CD14-positive monocyte (primary cell): ENCODE results near the gene SRRM5. TPM values are rescaled to one million over a fixed set of nuclear protein-coding genes. Genes with fewer than 3 reads are reported as not detected.
A peak's percentile ranks its signal among the peaks of the same experiment; 100 is the strongest.

Experiments used
- DNase-seq, 3 donors: peaks; one replicate each; pipeline ENCODE4 v3.0.0-alpha.2; 2011 to 2022
- H2AFZ ChIP-seq: 2 replicates; pipeline ENCODE4 v1.6.0; 2012; ENCODE audit warnings: mild to moderate bottlenecking, low read depth, low read length, inconsistent platforms; ENCODE audit not compliant: insufficient read depth, poor library complexity, severe bottlenecking
- H3K27ac ChIP-seq, 2 donors: 1 replicate in 1 of 2; 2 replicates in 1 of 2; pipeline ENCODE4 v1.5.1; 2012 to 2013; ENCODE audit warnings: low read length in 2 of 2, control low read depth in 1 of 2, inconsistent platforms in 1 of 2, low read depth in 1 of 2, mild to moderate bottlenecking in 1 of 2
- H3K27me3 ChIP-seq, 2 donors: one replicate each; pipeline versions ENCODE4 v1.6.0 to v1.6.1; 2011 to 2013; ENCODE audit warnings: low read length in 2 of 2; ENCODE audit not compliant: control insufficient read depth in 2 of 2, insufficient read depth in 2 of 2
- H3K36me3 ChIP-seq, 2 donors: replicated peaks in 1 of 2; 1 replicate in 1 of 2; 2 replicates in 1 of 2; pipeline versions ENCODE4 v1.5.1 to v1.6.1; 2012 to 2013; ENCODE audit warnings: low read length in 2 of 2, control low read depth in 1 of 2, inconsistent platforms in 1 of 2, mild to moderate bottlenecking in 1 of 2; ENCODE audit not compliant: insufficient read depth in 2 of 2, control insufficient read depth in 1 of 2
- H3K4me1 ChIP-seq, 2 donors: 1 replicate in 1 of 2; 2 replicates in 1 of 2; pipeline versions ENCODE4 v1.5.1 to v1.6.1; 2012 to 2013; ENCODE audit warnings: low read length in 2 of 2, control low read depth in 1 of 2, inconsistent platforms in 1 of 2, mild to moderate bottlenecking in 1 of 2, moderate library complexity in 1 of 2; ENCODE audit not compliant: insufficient read depth in 2 of 2, control insufficient read depth in 1 of 2
- H3K4me2 ChIP-seq: replicated peaks from 2 replicates; pipeline ENCODE3; 2012; ENCODE audit warnings: low read length, moderate library complexity, mild to moderate bottlenecking; ENCODE audit not compliant: poor library complexity, severe bottlenecking; ENCODE audit errors: extremely low read depth
- H3K4me3 ChIP-seq, 3 experiments: fragments of 200-600 bp in 1 of 3; sonication (generic) in 1 of 3; replicated peaks in 1 of 3; 1 replicate in 2 of 3; 2 replicates in 1 of 3; pipeline ENCODE4 v1.5.1; 2011 to 2013; ENCODE audit warnings: low read length in 3 of 3, mild to moderate bottlenecking in 3 of 3, control low read depth in 2 of 3, low read depth in 2 of 3, inconsistent platforms in 1 of 3, moderate library complexity in 1 of 3
- H3K79me2 ChIP-seq: 2 replicates; pipeline ENCODE4 v1.6.0; 2012; ENCODE audit warnings: mild to moderate bottlenecking, control low read depth, inconsistent platforms, low read length, moderate library complexity; ENCODE audit not compliant: insufficient read depth
- H3K9ac ChIP-seq: 2 replicates; pipeline ENCODE4 v1.6.0; 2017; ENCODE audit warnings: low read length, mild to moderate bottlenecking; ENCODE audit not compliant: insufficient read depth, poor library complexity, severe bottlenecking
- H3K9me3 ChIP-seq, 2 donors: replicated peaks in 1 of 2; 1 replicate in 1 of 2; 2 replicates in 1 of 2; pipeline versions ENCODE4 v1.5.1 to v1.6.1; 2012 to 2013; ENCODE audit warnings: low read length in 2 of 2, control low read depth in 1 of 2; ENCODE audit not compliant: control insufficient read depth in 1 of 2, insufficient read depth in 1 of 2
- H4K20me1 ChIP-seq: 2 replicates; pipeline ENCODE4 v1.6.0; 2012; ENCODE audit warnings: mild to moderate bottlenecking, low read length, control low read depth, moderate library complexity; ENCODE audit not compliant: insufficient read depth
- H3K27ac Mint-ChIP-seq, 7 donors: one replicate each; pipeline ENCODE4 v1.8.0; 2020; ENCODE audit warnings: mild to moderate bottlenecking in 7 of 7, mixed read lengths in 7 of 7, moderate library complexity in 6 of 7, inconsistent platforms in 2 of 7
- H3K27me3 Mint-ChIP-seq, 3 donors: one replicate each; pipeline ENCODE4 v1.8.0; 2021 to 2022; ENCODE audit warnings: low read depth in 3 of 3, mild to moderate bottlenecking in 3 of 3, mixed read lengths in 3 of 3, moderate library complexity in 3 of 3, inconsistent platforms in 1 of 3
- H3K36me3 Mint-ChIP-seq, 2 donors: one replicate each; pipeline ENCODE4 v1.8.0; 2020; ENCODE audit warnings: mixed read lengths in 2 of 2, inconsistent platforms in 1 of 2, mild to moderate bottlenecking in 1 of 2
- H3K4me1 Mint-ChIP-seq: one replicate; pipeline ENCODE4 v1.8.0; 2020; ENCODE audit warnings: mild to moderate bottlenecking, mixed read lengths
- H3K4me3 Mint-ChIP-seq, 2 donors: one replicate each; pipeline ENCODE4 v1.8.0; 2020; ENCODE audit warnings: mild to moderate bottlenecking in 2 of 2, mixed read lengths in 2 of 2, moderate library complexity in 1 of 2
- H3K9me3 Mint-ChIP-seq, 7 donors: one replicate each; pipeline ENCODE4 v1.8.0; 2020 to 2022; ENCODE audit warnings: mixed read lengths in 7 of 7, mild to moderate bottlenecking in 6 of 7, moderate library complexity in 6 of 7, inconsistent platforms in 2 of 7
- WGBS: methylation state at CpG from one replicate; pipeline ENCODE4 v1.1.5; 2013; ENCODE audit warnings: missing lambda C conversion rate; ENCODE audit not compliant: insufficient coverage; 5-methylcytosine and 5-hydroxymethylcytosine counted together
- intact Hi-C, 2 donors: fragments of 100-400 bp; cut with micrococcal nuclease; formaldehyde crosslinking; loops; one replicate each; pipeline versions ENCODE4 v1.15.0 to v1.15.1; 2023
- polyA plus RNA-seq, 3 donors: library from polyadenylated mRNA; depleted of rRNA in 1 of 3; unstranded in 2 of 3; stranded (reverse) in 1 of 3; fragments of 300-500 nt in 2 of 3; fragments of >200 nt in 1 of 3; fragmentation: Illumina TruSeq in 2 of 3; gene quantifications; 1 replicate in 2 of 3; 2 replicates in 1 of 3; pipeline ENCODE4 v1.2.3, GENCODE V29; 2012 to 2021
- TF ChIP-seq, protein P1 (sequence below): fragments of 200-600 bp; IDR thresholded peaks from one replicate; pipeline ENCODE4 v1.8.0; 2022; ENCODE audit warnings: antibody characterized with exemption, mild to moderate bottlenecking

SRRM5 gene
- polyA plus RNA-seq, 3 donors, result 0.36 TPM; not detected in 2

DNA sequence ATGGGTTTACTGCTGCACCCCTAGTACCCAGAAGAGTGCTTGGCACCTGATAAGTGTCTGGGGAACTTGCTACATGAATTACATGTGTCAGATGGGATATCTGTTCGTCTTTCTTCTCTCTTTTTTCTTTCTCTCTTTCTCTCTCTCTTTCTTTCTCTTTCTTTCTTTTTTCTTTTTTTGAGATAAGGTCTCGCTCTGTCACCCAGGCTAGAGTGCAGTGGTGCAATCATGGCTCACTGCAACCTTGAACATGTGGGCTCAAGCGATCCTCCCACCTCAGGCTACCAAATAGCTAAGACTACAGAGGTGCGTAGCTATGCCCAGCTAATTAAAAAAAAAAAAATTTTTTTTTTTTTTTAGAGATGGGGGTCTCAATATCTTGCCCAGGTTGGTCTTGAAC is 21.6 kb downstream of the SRRM5 start:
- no CpG with 5 or more reads among the region's 4 CpGs for WGBS
- Mint-ChIP-seq H3K9me3 (peaks cover 0 to 11% (median 2%) of the 10 kb centered on the region in 7 donors), H3K36me3 (peaks cover 2 to 3% of the 10 kb centered on the region in 2 donors), H3K27ac (no peak overlapping the region), H3K4me3 (peak overlapping the region in 1 of 2 donors; percentile 63), H3K27me3 (peaks cover 27 to 51% (median 41%) of the 10 kb centered on the region in 3 donors), H3K4me1 (peaks cover 4% of the 10 kb centered on the region)
- Histone ChIP-seq H3K4me2 (no peak overlapping the region), H3K9me3 (peaks cover 0 to 2% of the 10 kb centered on the region in 2 donors), H3K36me3 (no peaks in the 10 kb centered on the region), H3K27ac (no peak overlapping the region), H3K79me2 (no peaks in the 10 kb centered on the region), H4K20me1 (no peaks in the 10 kb centered on the region), H3K4me1 (no peaks in the 10 kb centered on the region), H3K9ac (no peak overlapping the region), H2AFZ (no peak overlapping the region), H3K4me3 (no peak overlapping the region), H3K27me3 (peaks cover 15 to 37% of the 10 kb centered on the region in 2 donors)
- TF ChIP-seq, protein P1, sequence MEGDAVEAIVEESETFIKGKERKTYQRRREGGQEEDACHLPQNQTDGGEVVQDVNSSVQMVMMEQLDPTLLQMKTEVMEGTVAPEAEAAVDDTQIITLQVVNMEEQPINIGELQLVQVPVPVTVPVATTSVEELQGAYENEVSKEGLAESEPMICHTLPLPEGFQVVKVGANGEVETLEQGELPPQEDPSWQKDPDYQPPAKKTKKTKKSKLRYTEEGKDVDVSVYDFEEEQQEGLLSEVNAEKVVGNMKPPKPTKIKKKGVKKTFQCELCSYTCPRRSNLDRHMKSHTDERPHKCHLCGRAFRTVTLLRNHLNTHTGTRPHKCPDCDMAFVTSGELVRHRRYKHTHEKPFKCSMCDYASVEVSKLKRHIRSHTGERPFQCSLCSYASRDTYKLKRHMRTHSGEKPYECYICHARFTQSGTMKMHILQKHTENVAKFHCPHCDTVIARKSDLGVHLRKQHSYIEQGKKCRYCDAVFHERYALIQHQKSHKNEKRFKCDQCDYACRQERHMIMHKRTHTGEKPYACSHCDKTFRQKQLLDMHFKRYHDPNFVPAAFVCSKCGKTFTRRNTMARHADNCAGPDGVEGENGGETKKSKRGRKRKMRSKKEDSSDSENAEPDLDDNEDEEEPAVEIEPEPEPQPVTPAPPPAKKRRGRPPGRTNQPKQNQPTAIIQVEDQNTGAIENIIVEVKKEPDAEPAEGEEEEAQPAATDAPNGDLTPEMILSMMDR, result no peak
- intact Hi-C loops, result no loop called here
- DNase-seq, result no peak

DNA sequence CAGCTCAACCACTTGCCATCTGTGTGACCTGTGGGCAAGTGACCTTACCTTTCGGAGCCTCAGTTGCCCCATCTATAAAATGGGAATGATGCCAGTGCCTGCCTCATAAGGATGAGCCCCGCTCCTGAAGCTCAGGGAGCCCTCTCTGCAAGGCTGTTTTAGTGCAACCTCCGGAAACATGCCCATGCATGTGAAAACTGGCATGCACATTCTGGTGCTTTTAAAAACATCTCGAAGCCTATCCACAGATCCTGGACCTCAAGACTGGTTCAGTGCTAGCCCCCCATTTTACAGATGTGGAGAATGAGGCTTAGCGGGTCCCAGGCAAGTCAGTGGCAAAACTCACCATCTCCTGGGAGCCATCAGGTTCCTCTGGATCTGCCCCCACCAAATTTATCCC is 22.2 kb downstream of the SRRM5 start:
- H3K4me2 ChIP-seq, result no peak overlapping the region
- no peak for DNase-seq
- no peak overlapping the region for H3K9ac ChIP-seq
- H3K9me3 Mint-ChIP-seq, result peaks cover 0 to 13% (median 1%) of the 10 kb centered on the region in 7 donors
- H3K4me3 ChIP-seq, result no peak overlapping the region
- H3K9me3 ChIP-seq, result peaks cover 0 to 8% of the 10 kb centered on the region in 2 donors
- no peak overlapping the region for H3K27ac ChIP-seq
- H3K4me1 ChIP-seq, result no peaks in the 10 kb centered on the region
- WGBS, result 94% methylated on average over 3 of the region's 5 CpGs
- H3K79me2 ChIP-seq, result no peaks in the 10 kb centered on the region
- TF ChIP-seq, protein P1, result no peak
- peaks cover 21 to 42% of the 10 kb centered on the region in 2 donors for H3K27me3 ChIP-seq
- H4K20me1 ChIP-seq, result no peaks in the 10 kb centered on the region
- intact Hi-C loops, result no loop called here
- peaks cover 4 to 5% of the 10 kb centered on the region in 2 donors for H3K36me3 Mint-ChIP-seq
- H3K36me3 ChIP-seq, result no peaks in the 10 kb centered on the region
- no peak overlapping the region for H2AFZ ChIP-seq
- no peak overlapping the region for H3K4me3 Mint-ChIP-seq
- H3K27me3 Mint-ChIP-seq, result peaks cover 33 to 57% (median 47%) of the 10 kb centered on the region in 3 donors
- no peak overlapping the region for H3K27ac Mint-ChIP-seq
- peaks cover 8% of the 10 kb centered on the region for H3K4me1 Mint-ChIP-seq
